ENCODE results near the gene DGKZ. TPM values are rescaled to one million over a fixed set of nuclear protein-coding genes. Genes with fewer than 3 reads are reported as not detected.

DGKZ gene
- total and polyA plus RNA-seq, 2 of the 13 experiments (the other 11 are each of a cell fraction or from before 2014, with no cell fraction given), result 15.8 to 20.7 TPM

GRCh38 chr11:46380340-46381047, 33.2 kb downstream of the DGKZ start (continued):
- TF ChIP-seq ETS1 (CRISPR knock-in tag; IDR thresholded peaks at IDR 0.05) (no peak), FOXK2 (IDR thresholded peaks at IDR 0.05) (0 out of 2 replicates have a peak, but pooled peaks have one; percentile 21), SOX5 (CRISPR knock-in tag; IDR thresholded peaks at IDR 0.05; ENCODE audit: borderline replicate concordance) (peak; percentile 78; the same call in 1 of the 2 replicates), KLF16 (CRISPR knock-in tag; IDR thresholded peaks at IDR 0.05) (0 out of 4 replicates have a peak, but pooled peaks of 1 of the 2 experiments have one; percentile 24), ZSCAN25 (CRISPR knock-in tag; IDR thresholded peaks at IDR 0.05) (0 out of 2 replicates have a peak, but pooled peaks have one; percentile 21), POGK (CRISPR knock-in tag; conservative IDR thresholded peaks at IDR 0.05) (no peak), PRDM10 (CRISPR knock-in tag; IDR thresholded peaks at IDR 0.05; ENCODE audit: low read depth) (peak; percentile 78), ZBTB37 (CRISPR knock-in tag; IDR thresholded peaks at IDR 0.05) (peak; percentile 69; the same call in 1 of the 2 replicates), SP5 (CRISPR knock-in tag; IDR thresholded peaks at IDR 0.05; ENCODE audit: borderline replicate concordance, low read depth) (peak; percentile 85), ELF1 (CRISPR knock-in tag; IDR thresholded peaks at IDR 0.05) (0 out of 2 replicates have a peak, but pooled peaks have one; percentile 15), BHLHE40 (IDR thresholded peaks at IDR 0.05; ENCODE audit: low read length) (no peak), ZNF891 (CRISPR knock-in tag; IDR thresholded peaks at IDR 0.05) (no peak), THAP11 (CRISPR knock-in tag; IDR thresholded peaks at IDR 0.05) (0 out of 2 replicates have a peak, but pooled peaks have one; percentile 21), JDP2 (CRISPR knock-in tag; IDR thresholded peaks at IDR 0.05; ENCODE audit: borderline replicate concordance) (no peak; the same call in 1 of the 2 replicates), MYNN (CRISPR knock-in tag; IDR thresholded peaks at IDR 0.05; ENCODE audit: low read depth) (no peak), ASH2L (IDR thresholded peaks at IDR 0.05; ENCODE audit: insufficient read length, low read depth, low read length) (peak; percentile 73), HDAC1 (CRISPR knock-in tag; IDR thresholded peaks at IDR 0.05) (peak; percentile 67; the same call in 1 of the 2 replicates), ZNF317 (CRISPR knock-in tag; IDR thresholded peaks at IDR 0.05) (0 out of 2 replicates have a peak, but pooled peaks have one; percentile 18), ELF3 (CRISPR knock-in tag; IDR thresholded peaks at IDR 0.05) (0 out of 2 replicates have a peak, but pooled peaks have one; percentile 10)

All from HepG2 (cell line).